Activated T-cell treated with anti-CD3 and anti-CD28 coated beads, Interleukin-2, amount 50 U/mL, for 72 hours (primary cell): ENCODE measurements around the gene FAM118A. TPM values are rescaled to one million over a fixed set of nuclear protein-coding genes. Genes with fewer than 3 reads are reported as not detected.

ENCODE experiments used
- total RNA-seq, 2 donors: library from RNA; stranded (reverse); gene quantifications; one replicate each; pipeline ENCODE4 v1.2.3, GENCODE V29; 2022

FAM118A gene
- total RNA-seq, 2 donors from 2014 or later, result 50.1 to 130 TPM

Other genes with a start within 250 kb of the FAM118A start
- 100 to 1,000 TPM; 162 to 184 TPM for gene NUP50, start 146.0 kb upstream of the FAM118A start, total RNA-seq
- gene KIAA0930, start 69.0 kb upstream of the FAM118A start, total RNA-seq, result 10 to 100 TPM; 25.3 to 26.4 TPM
- not detected for gene UPK3A, start 25.0 kb upstream of the FAM118A start, total RNA-seq
- gene SMC1B, start 103.7 kb downstream of the FAM118A start, total RNA-seq, result 1 to 10 TPM; 2.7 to 3.2 TPM
- 1 to 10 TPM; 3.5 to 7.6 TPM for gene RIBC2, start 103.8 kb downstream of the FAM118A start, total RNA-seq
- gene FBLN1, start 192.9 kb downstream of the FAM118A start, total RNA-seq, result not detected